Measurements from ENCODE around the gene SDCBP2. TPM values are rescaled to one million over a fixed set of nuclear protein-coding genes. Genes with fewer than 3 reads are reported as not detected.
"Not testable (repeated sequence)": the region's sequence is repeated elsewhere in the genome, so short reads cannot be mapped to it uniquely, and the experiment has no call there.

SDCBP2 gene
- total RNA-seq, 1 experiment from 2014 or later, result 5.0 TPM

DNA sequence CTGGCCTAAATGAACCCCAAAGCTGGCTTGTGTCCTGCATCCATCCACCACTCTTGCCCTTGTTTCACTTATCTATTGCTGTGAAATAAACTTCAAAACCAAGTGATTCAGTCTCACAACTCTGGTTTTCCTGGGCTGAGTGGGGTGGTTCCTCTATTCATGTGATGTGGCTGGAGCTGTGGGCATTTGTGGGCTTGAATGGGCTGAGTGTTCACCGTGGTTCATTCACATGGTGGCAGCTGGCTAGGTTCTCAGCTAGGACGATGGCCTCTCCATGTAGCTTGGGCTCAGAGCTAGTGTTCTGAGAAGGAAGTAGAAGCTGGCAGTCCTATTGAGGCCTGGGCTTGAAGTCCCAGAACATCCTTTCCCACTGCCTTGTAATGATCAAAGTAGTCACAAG is 33.5 kb upstream of the SDCBP2 start:
- DNase-seq (ENCODE audit: extremely low read depth, low read depth), result no peak

DNA sequence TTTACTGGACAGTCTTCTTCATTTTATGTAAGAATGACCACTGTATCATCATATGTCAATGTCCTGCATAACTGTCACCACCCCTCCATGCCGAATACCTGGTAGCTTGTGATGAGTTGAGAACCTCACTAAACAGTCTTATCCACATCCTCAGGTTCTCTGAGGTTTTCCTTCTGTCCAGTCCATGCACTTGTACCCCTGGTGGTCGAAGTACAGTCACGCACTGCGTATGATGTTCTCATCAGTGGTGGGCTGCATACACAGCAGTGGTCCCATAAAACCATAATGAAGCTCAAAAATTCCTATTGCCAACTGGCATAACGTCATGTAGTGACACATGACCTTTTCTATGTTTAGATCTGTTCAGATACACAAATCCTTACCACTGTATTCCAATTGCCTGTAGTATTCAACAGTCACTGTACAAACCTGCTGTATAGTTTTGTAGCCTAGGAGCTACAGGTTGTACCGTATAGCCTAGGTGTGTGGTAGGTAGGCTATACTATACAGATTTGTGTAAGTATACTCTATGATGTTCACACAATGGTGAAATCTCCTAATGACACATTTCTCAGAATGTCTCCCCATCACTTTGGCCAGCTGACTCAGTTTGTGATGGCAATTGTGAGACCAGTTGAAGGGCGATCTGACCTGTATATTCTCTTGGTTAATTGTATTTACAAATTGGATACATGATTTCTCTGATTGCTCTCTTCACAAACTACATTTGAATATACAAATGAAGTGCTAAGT is 31.3 kb upstream of the SDCBP2 start:
- DNase-seq (ENCODE audit: extremely low read depth, low read depth), result no peak

DNA sequence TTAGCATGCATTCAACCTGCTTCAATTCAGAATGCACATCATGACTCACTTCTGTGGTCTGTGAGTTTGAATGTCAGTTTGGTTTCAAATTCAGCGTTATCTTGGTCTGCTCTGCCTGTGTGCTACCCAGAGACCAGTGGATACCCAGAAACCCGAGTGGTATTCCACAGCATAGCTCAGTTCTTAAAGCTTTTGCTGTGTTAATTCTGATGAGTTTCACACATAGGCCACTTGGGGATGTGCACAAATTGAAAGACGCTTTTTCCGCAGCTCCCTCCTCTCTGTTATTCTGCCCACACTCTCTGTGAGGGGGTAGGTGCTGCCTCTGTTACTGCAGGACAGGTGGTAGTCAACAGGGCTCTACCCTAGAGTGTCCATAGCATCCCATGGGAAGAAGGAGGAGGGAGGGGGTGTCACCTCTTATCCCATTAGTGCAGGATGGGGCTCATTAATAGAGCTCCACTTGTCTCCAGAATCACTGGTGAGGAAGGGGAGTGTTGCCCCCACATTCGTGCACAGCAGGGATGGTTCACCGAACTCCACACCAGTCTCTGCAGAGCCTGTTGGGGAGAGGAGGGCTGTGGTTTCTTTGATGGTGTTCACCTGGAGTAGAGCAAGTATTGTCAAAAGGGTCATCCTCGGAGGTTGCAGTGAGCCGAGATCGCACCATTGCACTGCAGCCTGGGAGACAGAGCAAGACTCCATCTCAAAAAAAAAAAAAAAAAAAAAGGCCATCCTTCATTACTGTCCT is 29.2 kb upstream of the SDCBP2 start:
- DNase-seq (ENCODE audit: extremely low read depth, low read depth), result no peak

DNA sequence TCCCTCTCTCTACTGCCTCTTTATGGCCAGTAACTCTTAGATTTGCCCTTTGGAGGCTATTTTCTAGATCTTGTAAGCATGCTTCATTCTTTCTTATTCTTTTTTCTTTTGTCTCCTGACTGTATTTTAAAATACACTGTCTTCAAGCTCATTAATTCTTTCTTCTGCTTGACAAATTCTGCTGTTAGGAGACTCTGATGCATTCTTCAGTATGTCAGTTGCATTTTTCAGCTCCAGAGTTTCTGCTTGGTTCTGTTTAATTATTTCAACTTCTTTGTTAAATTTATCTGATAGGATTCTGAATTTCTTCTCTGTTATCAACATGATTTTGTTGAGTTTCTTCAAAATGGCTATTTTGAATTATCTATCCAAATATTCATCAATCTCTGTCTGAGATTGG is 25.0 kb upstream of the SDCBP2 start:
- no peak for DNase-seq (ENCODE audit: extremely low read depth, low read depth)

DNA sequence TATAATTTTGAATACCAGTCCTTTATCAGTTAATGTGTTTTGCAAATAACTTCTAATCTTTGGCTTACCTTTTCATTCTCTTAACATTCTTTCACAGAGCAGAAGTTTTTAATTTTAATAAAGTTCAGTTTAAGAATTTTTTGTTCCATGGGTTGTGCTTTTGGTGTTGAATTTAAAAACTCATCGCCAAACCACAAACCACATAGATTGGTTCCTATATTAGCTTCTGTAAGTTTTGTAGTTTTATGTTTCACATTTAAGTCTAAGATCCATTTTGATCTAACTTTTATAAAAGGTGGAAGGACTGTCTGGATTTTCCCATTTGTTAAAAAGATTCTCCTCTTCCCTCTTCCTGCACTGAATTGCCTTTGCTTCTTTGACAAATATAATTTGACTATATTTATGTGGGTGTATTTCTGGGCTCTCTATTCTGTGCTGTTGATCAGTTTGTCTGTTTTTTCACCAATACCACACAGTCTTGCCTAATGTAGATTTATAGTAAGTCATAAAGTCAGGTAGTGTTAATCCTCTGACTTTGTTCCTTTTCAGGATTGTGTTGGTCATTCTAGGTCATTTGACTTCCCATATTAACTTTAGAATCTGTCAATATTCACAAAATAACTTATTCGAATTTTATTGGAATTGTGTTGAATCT is 17.5 kb upstream of the SDCBP2 start:
- DNase-seq (ENCODE audit: extremely low read depth, low read depth), result no peak

DNA sequence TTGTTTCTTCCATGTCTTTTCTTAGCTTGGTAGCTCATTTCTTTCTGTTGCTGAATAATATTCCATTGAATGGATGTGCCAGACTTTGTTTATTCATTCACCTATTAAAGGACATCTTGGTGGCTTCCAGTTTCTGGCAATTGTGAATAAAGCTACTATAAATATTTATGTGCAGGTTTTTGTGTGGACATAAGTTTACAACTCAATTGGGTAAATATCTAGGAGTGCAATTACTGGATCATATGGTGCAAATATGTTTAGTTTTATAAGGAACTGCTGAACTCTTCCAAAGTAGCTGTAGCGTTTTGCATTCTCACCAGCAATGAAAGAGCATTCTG is 16.8 kb upstream of the SDCBP2 start:
- DNase-seq (ENCODE audit: extremely low read depth, low read depth), result no peak

DNA sequence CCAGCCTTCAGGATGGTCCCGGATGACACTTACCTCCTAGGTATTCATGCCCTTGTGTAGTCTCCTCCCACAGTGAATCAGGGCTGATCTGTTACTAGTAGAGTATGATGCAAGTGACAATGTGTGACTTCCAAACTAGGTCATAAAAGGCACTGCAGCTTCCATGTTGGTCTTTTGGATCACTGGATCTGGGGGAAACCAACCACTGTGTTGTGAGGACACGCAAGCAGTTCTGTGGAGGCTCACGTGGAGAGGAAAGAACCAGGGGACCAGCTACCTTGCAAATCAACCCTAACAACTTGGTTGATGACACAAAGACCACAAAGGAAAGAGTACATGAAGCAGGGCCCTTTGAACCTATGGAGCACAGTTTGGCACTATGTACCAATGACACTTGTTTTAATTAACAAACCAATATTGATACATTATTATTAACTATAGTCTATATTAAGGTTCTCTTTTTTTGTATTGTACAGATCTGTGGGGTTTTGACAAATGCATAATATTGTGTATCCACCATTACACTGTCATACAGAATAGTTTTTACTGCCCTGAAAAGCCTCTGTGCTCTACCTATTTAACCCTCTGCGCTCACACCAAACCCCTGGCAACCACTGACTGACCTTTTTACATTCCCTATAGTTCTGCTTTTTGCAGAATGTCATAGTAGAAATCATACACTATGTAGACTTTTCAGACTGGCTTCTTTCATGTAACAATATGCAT is 16.3 kb upstream of the SDCBP2 start:
- no peak for DNase-seq (ENCODE audit: extremely low read depth, low read depth)

DNA sequence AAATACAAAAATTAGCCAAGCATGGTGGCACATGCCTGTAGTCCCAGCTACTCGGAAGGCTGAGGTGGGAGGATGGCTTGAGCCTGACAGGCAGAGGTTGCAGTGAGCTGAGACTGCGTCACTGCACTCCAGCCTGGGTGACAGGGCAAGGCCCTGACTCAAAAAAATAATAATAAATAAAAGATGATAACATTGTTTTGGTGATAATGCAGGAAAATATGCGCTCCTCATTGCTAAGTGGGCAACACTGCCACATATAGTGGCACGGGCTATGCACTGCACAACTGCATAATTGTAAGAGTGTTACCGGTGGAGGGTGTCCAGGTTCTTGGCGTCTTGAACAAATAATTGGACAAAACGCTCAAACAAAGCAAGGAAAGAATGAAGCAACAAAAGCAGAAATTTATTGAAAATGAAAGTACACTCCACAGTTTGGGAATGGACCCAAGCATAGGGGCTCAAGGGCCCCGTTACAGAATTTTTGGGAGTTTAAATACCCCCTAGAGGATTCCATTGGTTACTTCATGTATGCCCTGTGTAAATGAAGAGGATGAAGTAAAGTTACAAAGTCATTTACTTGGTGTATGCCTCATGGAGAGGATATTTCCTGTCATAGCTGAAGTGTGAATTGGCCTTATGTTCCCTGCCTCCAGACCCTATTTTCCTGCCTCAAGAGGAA is 14.6 kb upstream of the SDCBP2 start:
- not testable (repeated sequence) for DNase-seq (ENCODE audit: extremely low read depth, low read depth)

DNA sequence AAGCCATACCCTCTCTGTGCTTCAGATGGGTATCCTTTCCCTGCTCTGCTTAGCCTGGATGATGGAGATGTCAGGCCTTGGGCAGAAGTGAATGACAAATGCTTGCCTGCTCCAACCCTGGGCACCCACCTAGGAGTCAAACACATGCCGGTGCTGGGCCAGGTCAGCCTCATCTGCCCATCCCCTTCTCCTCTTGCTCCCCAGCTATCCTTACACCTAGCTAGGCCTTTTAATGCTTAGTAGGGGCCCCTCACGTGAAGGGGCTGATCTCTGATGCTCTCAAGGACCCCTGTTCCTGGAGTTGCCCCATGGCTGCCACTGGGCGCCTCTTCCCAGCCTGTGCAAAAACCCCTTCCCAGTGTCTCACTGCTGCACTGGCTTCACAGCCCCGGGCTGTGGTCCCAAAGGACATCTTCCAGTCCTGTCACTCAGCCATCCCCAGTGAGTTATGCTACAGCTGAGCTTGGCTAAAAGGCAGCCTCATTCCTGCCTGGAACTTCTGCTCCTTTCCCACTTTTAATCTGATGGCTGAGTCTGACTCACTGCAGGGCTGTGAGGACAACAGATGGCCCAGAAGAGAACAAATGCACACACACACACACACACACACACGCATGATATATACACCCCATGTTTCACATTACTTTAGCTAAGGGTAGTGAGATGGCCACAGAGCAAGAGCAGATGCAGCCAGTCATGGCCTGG is 12.8 kb upstream of the SDCBP2 start:
- DNase-seq (ENCODE audit: extremely low read depth, low read depth), result no peak

DNA sequence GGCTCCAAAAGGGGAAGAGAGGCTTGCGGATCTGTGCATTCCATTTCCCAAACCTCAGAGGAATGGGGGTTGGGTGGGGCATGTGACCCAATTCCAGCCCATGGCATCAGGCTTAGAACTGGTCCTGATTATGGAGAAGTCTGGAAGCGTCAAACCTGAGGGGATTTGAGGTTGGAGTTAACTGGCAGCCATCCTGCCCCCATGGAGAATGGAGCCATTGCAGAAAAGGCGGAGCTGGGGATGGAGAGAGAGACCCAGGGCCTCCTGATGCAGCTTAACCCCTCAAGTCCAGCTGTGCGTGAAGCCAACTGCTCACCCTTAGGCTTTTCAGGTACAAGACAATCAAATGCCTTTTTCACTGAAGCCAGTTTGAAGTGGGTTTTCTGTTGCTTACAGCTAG is 9.9 kb upstream of the SDCBP2 start:
- no peak for DNase-seq (ENCODE audit: extremely low read depth, low read depth)

DNA sequence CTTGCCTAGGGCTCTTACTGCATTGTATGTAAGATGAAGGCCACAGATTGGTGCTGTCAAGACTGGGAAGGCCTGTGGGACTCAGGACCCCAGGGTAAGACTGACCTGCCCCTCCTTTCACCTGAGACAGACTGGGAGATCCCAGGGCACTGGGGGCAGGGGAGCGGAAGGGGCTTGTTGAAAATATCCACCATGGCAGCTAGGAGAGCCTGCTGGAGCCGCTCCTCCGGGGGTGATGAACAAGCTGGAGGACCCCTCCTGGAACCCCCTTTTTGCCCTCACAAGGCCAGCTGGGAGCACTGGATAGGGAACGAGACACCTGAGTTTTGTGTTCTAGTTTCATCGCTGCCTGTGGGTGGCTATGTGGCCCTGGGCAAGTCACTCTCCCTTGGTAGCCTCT is 9.2 kb upstream of the SDCBP2 start:
- DNase-seq (ENCODE audit: extremely low read depth, low read depth), result no peak

DNA sequence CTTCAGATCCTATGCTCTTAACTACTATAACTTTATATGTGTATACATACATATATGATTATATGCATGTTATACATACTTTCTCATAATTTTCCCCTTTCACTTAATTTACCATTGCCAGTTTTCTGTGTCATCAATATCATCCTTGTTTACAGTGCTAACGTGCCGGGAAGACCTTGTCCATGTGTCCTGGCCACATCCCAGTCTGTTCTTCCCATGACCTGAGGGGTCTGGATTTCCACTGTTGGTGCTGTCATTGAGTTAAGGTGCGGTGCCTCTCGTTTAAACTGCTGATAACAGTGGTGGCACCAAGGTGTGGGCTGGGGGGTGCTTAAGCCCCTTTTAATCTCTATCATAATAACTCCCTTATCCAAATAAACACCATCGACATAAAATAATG is 8.5 kb upstream of the SDCBP2 start:
- DNase-seq (ENCODE audit: extremely low read depth, low read depth), result no peak

DNA sequence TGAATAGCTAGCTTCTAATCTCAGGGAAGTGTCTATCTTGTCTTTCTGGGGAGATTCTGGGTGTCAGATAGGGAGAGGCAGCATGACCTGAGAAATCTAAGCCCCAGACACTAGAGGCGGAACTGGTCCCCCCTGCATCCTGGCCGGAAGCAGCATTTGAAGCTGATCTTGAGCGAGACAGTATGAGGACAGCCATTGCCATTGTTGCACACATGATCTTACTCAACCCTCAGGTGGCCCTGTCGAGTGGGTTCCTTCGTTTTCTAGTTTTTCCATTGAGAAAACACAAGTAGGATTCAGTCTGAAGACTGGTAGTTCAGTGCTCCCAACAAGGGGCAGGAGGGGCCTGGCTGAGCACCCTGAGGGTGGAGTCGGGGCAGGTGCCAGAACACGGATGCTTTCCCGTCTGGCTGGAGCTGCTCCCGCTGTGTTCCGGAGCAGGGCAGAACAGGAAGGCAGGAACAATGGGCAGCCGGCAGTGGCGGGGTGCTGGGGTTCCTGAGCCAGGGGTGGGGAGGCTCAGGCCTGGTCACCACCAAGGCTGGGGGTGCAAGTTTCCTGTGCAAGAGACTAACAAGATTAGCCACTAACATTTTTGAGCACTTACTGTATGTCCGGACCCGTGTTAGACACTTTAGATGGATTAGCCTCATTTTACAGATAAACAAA is 7.9 kb upstream of the SDCBP2 start:
- no peak for DNase-seq (ENCODE audit: extremely low read depth, low read depth)

DNA sequence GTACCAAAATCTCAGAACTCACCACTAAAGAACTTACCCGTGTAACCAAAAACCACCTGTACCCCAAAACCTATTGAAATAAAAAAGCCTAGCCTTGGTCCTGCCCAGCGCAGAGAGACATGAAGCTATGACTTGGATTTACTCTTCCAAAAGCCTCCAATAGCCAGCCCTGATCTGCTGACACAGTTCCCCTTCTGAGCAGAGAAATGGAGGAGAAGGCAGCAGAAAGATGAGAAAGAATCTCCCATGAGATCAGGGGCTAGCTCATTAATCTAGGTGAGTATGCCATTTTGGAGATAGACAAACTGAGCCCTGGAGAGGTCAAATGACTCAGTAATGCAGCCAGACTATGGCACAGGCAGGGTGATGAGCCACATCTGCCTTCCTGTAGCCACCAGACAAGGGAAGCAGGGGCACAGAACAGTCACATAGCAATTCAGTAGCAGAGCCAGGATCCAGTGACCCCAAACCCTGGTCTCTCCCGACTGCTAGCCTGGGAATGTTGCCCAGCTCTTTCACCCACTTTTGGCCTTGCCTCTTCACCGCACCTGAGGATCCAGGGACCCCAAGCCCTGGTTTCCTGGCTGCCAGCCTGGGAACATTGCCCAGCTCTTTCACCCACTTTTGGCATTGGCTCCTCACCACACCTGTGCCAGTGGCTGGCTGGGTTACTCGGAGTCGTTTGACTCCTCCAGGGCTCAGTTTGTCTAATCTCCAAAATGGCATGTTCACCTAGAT is 7.2 kb upstream of the SDCBP2 start:
- DNase-seq (ENCODE audit: extremely low read depth, low read depth), result no peak

DNA sequence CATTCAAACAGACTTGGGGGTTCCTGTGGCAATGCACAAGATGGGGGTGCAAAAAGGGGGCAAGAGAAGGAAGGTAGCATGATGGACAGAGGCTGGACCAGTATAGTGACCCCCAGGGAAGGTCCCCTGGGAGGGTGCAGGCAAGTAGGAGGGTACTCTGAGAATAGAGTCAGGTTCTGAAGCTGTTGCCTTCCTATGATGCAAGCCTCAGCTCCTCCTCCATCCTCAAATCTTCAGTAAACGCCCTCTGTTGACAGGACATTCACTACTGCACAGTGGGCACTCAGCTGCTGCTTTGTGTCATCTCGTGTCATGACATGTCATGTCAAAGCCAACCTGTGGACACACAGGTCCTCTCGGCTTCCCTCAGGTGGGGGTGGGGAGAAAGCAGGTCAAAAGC is 5.8 kb upstream of the SDCBP2 start:
- DNase-seq (ENCODE audit: extremely low read depth, low read depth), result peak; percentile 53

DNA sequence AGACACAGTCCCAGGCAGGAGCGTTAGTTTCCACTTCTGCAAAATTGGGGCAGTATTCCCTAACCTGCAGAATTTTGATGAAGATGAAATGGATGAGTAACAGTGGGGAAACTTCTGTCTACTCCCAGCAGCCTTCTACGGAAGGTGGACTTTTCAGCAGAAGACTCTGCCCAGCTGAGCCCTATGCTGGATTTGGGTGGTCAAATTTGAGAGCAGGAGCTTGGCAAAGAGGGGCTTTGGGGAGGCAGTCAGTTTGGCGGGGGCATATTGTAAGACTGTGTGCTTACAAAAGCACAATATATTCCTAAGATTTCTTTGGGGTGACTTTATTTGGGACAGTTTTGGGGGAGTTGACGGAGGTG is 5.4 kb upstream of the SDCBP2 start:
- no peak for DNase-seq (ENCODE audit: extremely low read depth, low read depth)

DNA sequence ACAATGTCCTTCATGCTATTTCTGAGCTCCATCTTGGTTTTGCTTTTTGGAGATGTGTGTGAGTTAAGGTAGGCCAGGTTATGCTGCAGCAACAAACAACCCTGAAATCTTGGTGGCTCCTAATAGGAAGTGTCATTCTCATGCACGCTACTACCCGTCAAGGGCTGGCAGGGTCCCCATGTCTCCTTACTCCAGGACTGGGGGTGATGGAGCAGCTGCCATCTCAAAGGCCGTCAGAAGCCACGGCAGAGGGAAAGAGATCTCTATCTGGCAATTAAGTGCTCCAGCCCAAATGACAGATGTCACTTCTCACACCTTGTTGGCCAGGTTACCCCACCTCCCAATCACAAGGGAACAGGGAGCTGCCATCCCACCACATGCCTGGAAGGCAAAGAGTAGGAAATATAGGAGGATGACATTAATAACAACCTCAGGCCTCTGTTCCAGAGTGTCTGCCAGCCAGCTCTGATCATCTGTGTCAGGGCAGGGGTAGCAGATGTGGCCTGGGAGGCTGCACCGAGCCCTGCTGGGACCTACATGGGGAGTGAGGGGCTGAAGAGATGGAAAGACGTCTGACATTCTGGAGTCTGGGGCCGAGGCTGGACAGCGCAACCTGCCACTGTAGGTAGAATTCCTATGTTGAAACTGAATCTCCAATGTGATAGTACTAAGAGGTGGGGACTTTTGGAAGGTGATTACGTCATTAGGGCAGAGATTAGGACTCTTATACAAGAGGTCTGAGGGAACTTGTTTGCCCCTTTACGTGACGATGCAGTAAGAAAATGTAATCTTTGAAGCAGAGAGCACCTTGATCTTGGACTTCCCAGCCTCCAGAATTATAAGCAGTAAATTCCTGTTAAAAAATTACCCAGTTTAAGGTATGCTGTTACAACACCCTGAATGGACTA is 4.8 kb upstream of the SDCBP2 start:
- no peak for DNase-seq (ENCODE audit: extremely low read depth, low read depth)

DNA sequence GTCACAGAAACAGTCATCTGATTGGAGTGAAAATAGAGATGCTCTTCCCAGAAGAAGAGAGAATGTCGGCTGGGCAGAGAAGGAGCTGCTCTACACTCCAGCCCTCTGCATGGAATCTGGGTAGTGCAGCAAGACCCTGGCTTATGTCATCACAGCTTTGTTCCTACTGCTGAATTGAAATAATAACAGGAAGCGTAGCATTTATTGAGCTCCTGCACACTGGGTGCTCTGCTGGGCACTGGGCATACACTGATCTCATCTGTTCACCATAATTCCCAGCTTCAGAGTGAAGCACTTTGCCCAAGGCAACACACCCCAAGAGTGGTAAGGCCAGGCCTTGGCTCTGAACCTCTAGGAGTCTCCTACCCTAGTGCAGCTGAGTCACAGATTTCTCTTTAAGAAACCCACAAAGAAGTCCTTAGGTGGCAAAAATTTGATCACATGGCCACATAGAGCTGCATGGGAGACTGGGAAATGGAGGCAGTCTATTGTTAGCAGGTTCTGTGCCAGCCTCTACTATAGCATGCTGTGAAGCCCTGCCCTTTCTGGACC is 3.9 kb upstream of the SDCBP2 start:
- DNase-seq (ENCODE audit: extremely low read depth, low read depth), result no peak

All from NCI-H460 (cell line).